AG04450 (cell line): ENCODE measurements around the gene EDNRA. TPM values are rescaled to one million over a fixed set of nuclear protein-coding genes. Genes with fewer than 3 reads are reported as not detected.

Experiments used
- CTCF ChIA-PET: fragments of 300-600, 350-600 bp; formaldehyde crosslinking; extraction: SDS; loops from one replicate; lab custom pipeline; 2022; ENCODE audit warnings: antibody characterized with exemption, inconsistent platforms; lab: Charles Lee
- POLR2A ChIA-PET: fragments of 350-600 bp; formaldehyde crosslinking; extraction: SDS; loops from one replicate; lab custom pipeline; 2021; ENCODE audit warnings: antibody characterized with exemption, inconsistent platforms; lab: Yijun Ruan, JAX
- DNase-seq: peaks from one replicate; pipeline ENCODE4 v3.0.0-alpha.2; 2011; ENCODE audit warnings: low read depth, low spot score
- H3K27ac ChIP-seq: one replicate; pipeline ENCODE4 v1.5.1; 2012; ENCODE audit warnings: low read depth, low read length, control low read depth
- H3K27me3 ChIP-seq: one replicate; pipeline ENCODE4 v1.6.0; 2012; ENCODE audit warnings: low read length; ENCODE audit not compliant: control insufficient read depth, insufficient read depth
- H3K4me3 ChIP-seq: 2 replicates; pipeline ENCODE4 v1.5.1; 2011; ENCODE audit warnings: mild to moderate bottlenecking, low read depth, low read length, control low read depth
- H3K9me3 ChIP-seq: 2 replicates; pipeline ENCODE4 v1.5.1; 2012; ENCODE audit warnings: low read length; ENCODE audit not compliant: control insufficient read depth, insufficient read depth
- CTCF ChIP-seq: IDR thresholded peaks from 2 replicates; pipeline ENCODE4 v1.5.1; 2011; ENCODE audit warnings: low read depth, low read length, control low read depth, inconsistent platforms
- polyA plus RNA-seq: library from polyadenylated mRNA; depleted of rRNA; stranded (reverse); fragments of >200 nt; gene quantifications from 2 replicates; pipeline ENCODE4 v1.2.3, GENCODE V29; 2011

EDNRA gene
- polyA plus RNA-seq, 1 experiment: 38.4 TPM

- Histone ChIP-seq H3K27me3 (no peaks in the 10 kb centered on the region), H3K4me3 (no peak overlapping the region), H3K9me3 (no peaks in the 10 kb centered on the region), H3K27ac (no peak overlapping the region)
- ChIA-PET CTCF (interaction anchor here (1.3 to 2.6 kb wide), 2 partner anchors 9 to 414 kb away, joined by 3 to 28 read pairs; no protein-coding TSS in a partner anchor), POLR2A (no interaction called here)
- no peak for DNase-seq
- no peak for TF ChIP-seq CTCF
These were observed 47.2 kb downstream of the EDNRA start for GRCh38 chr4:147528054-147528453.

- H3K4me3 ChIP-seq: no peak overlapping the region
- H3K27me3 ChIP-seq: no peaks in the 10 kb centered on the region
- H3K27ac ChIP-seq: no peak overlapping the region
- no peak for DNase-seq
- no peaks in the 10 kb centered on the region for H3K9me3 ChIP-seq
- ChIA-PET POLR2A (interaction anchor here (1.6 kb wide), 1 partner anchor 16 kb away, joined by 3 read pairs; no protein-coding TSS in a partner anchor), CTCF (interaction anchor here (1.7 kb wide), 1 partner anchor 12 kb away, joined by 5 read pairs; no protein-coding TSS in a partner anchor)
- TF ChIP-seq CTCF: no peak
These were observed 49.2 kb downstream of the EDNRA start for GRCh38 chr4:147530134-147530533.

- no peak overlapping the region for H3K27ac ChIP-seq
- DNase-seq: no peak
- ChIA-PET POLR2A (interaction anchor here (1.6 kb wide), 1 partner anchor 15 kb away, joined by 3 read pairs; no protein-coding TSS in a partner anchor), CTCF (interaction anchor here (0.5 to 1.7 kb wide), 2 partner anchors 12 to 1107 kb away, joined by 3 to 5 read pairs; no protein-coding TSS in a partner anchor)
- no peaks in the 10 kb centered on the region for H3K27me3 ChIP-seq
- no peak overlapping the region for H3K4me3 ChIP-seq
- TF ChIP-seq CTCF: no peak
- H3K9me3 ChIP-seq: no peaks in the 10 kb centered on the region
These were observed 49.8 kb downstream of the EDNRA start for GRCh38 chr4:147530723-147531122.

- no peak for TF ChIP-seq CTCF
- DNase-seq: no peak
- CTCF ChIA-PET: interaction anchor here (1.5 to 3.4 kb wide), 2 partner anchors 14 to 334 kb away, joined by 4 to 15 read pairs; no protein-coding TSS in a partner anchor
- Histone ChIP-seq H3K4me3 (no peak overlapping the region), H3K27ac (no peak overlapping the region), H3K27me3 (no peaks in the 10 kb centered on the region), H3K9me3 (no peaks in the 10 kb centered on the region)
- POLR2A ChIA-PET: no interaction called here
These were observed 52.0 kb downstream of the EDNRA start for GRCh38 chr4:147532896-147533295.

- H3K9me3 ChIP-seq: no peaks in the 10 kb centered on the region
- ChIA-PET POLR2A (no interaction called here), CTCF (interaction anchor here (1.5 to 3.4 kb wide), 2 partner anchors 14 to 333 kb away, joined by 4 to 15 read pairs; no protein-coding TSS in a partner anchor)
- DNase-seq: no peak
- no peak overlapping the region for H3K4me3 ChIP-seq
- TF ChIP-seq CTCF: no peak
- no peak overlapping the region for H3K27ac ChIP-seq
- no peaks in the 10 kb centered on the region for H3K27me3 ChIP-seq
These were observed 52.4 kb downstream of the EDNRA start for GRCh38 chr4:147533331-147533730.
